GM19463 (cell line): Measurements from ENCODE around the gene DPYD.
"Not testable (repeated sequence)": the region's sequence is repeated elsewhere in the genome, so short reads cannot be mapped to it uniquely, and the experiment has no call there.

Experiments used
- ATAC-seq: cut with Tn5 transposase; IDR thresholded peaks from one replicate; pipeline ENCODE4 v1.9.1; 2021; ENCODE audit warnings: mild to moderate bottlenecking, moderate library complexity; ENCODE audit not compliant: unreplicated experiment

Gene DPYD

GRCh38 chr1:97245026-97245425 is 675.8 kb downstream of the DPYD start:
- ATAC-seq = no peak

DNA sequence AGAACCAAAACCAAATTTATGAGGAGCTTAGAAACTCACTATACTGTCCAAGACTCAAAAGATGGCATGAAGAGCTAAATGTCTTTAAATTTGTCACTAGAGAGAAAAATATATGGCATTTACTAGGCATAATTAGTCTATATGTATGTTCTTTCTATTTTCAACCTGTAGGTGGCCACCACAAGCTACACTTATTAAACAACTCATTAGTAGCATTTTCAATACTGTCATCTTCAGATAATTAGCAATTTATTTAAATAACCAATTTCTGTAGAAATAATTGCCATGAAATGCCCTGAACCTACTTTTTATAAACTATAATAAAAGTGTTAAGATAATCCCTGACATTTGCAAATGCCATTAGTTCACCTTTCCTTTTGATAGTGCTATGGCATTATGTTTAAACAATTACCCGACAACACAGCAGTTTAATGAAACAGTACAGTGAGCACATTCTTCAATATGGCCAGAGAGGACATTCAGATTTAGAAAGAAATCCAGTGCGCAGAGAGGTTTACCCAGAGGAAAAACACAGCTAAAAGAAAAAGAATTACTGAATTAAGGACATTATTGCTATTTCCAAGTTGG is 676.8 kb downstream of the DPYD start:
- peak; percentile 56 for ATAC-seq

- ATAC-seq = no peak
Measured at GRCh38 chr1:97238816-97239215, 682.0 kb downstream of the DPYD start.

- not testable (repeated sequence) for ATAC-seq
Measured at GRCh38 chr1:97231354-97231753, 689.5 kb downstream of the DPYD start.

DNA sequence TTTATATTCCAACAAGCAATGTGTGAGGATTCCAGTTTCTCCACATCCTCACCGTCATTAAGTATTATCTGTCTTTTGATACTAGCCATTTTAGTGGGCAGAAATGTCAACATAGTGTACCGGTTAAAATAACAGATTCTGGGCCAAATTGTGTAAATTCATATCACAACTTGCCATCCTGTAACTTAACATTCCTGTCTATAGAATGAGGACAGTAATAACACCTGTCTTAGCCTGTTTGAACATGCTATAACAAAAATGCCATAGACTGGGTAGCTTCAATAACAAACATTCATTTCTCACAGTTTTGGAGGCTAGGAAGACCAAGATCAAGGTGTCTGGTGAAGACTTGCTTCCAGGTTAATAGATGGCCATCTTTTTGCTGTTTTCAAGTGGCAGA is 708.2 kb downstream of the DPYD start:
- no peak for ATAC-seq

GRCh38 chr1:97210307-97210706 is 710.5 kb downstream of the DPYD start:
- ATAC-seq = no peak

GRCh38 chr1:97209381-97209957 is 711.4 kb downstream of the DPYD start:
- ATAC-seq = no peak

DNA sequence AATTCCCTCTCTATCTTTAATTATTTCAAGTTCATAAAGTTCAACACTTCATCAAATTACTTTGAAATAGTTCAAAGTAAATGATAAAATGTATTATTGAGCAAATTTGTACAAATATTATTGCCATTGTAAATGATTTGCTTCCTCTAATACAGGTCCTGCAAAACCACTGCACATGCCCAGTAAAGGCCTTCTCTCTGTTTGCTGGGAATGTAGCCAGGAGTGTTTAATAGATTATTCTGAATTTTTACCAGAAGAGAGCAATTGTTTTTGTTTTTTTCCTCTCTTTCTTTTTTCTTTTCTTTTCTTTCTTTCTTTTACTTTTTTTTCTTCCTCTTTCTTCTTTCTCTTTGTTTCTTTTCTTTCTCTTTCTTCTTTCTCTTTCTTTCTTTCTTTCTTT is 713.0 kb downstream of the DPYD start:
- ATAC-seq = no peak

- ATAC-seq = no peak
Measured at GRCh38 chr1:97204468-97204867, 716.4 kb downstream of the DPYD start.

- ATAC-seq = no peak
Measured at GRCh38 chr1:97202481-97203380, 718.1 kb downstream of the DPYD start.

- ATAC-seq = no peak
Measured at GRCh38 chr1:97201641-97202040, 719.2 kb downstream of the DPYD start.

DNA sequence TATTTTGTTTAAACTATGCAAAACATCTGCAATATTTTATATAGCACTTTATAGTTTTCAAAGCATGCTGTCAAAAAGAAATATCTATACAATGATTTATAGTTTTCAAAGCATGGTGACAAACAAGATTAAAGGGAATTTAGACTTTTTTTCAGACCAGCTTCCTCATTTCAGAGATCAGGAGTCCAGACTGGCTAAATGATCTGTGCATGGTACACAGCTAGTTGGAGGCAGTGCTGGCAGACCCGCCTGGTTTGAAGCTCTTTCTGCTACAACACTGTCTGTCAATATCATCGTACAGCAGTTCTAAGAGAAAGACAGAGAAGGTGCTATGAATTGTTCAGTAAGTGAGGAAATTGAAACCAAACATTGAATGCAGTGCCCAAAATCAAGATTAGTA is 720.2 kb downstream of the DPYD start:
- ATAC-seq = no peak

DNA sequence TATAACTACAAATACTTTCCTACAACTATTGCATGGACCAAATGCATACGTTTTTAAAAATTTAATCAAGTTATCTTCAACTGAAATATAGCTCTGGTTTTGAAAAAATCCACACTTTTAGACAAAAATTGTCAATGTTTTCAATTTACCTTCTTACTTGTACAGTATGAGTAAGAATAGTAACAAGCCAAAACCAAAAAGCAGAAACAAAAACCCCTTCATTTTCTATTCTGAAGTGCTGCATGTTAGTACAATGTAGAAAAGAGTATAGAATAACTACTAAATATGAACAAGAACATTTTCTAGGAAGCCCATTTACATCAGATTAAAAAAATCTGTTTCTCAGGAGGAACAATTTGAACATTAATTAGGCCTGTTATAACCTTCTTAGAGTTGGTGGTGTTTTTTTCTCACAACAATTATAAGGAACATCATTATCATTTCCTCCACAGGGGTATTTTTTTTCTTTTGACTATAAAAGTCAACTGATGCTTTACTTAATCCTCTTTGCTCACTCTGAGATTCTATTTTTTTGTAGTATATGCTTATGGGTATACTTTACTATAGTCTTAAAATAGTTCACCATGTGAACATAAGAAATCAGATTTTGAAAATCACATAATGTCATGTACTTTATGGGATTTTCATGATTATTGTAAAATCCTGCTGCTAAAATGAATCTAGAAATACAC is 723.9 kb downstream of the DPYD start:
- no peak for ATAC-seq

GRCh38 chr1:97192872-97193572 is 727.8 kb downstream of the DPYD start:
- no peak for ATAC-seq

DNA sequence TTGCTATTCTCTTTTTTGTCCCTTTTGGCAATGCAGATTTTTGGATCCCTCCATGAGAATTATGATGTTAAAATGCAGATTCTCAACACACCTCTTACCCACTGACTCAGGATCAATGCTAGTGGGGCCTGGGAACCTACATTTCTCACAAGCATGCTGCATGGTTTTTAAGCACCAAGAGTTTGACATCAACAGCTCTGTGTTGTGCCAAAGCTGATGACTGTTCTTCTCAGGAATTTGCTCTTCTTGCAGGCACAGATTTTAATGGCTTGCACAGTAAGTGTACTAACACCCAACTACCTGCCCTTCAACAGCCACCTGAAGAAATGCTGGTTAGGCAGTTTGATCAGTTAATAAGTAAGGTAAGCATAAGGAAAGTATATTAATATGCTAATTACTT is 730.5 kb downstream of the DPYD start:
- no peak for ATAC-seq

GRCh38 chr1:97186381-97186780 is 734.5 kb downstream of the DPYD start:
- no peak for ATAC-seq

- ATAC-seq = no peak
Measured at GRCh38 chr1:97174039-97174704, 746.7 kb downstream of the DPYD start.

DNA sequence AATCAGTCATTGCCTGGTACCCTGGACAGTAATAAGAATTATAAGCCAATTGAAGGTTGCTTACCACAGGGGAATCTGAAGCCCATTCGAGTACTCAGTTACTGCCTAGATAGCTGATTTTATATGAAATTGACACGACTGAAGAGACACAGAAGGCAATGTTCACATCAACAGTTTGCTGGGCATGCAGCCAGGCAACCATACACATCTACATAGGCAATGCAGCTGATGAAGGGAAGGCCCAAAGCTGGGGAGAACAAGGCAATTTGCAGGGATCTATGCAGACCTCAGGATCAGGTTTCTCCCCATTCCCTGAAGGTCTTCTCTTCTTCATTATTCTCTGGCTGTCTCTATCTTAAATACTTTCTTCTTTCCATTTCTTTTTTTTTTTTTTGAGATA is 750.5 kb downstream of the DPYD start:
- no peak for ATAC-seq

DNA sequence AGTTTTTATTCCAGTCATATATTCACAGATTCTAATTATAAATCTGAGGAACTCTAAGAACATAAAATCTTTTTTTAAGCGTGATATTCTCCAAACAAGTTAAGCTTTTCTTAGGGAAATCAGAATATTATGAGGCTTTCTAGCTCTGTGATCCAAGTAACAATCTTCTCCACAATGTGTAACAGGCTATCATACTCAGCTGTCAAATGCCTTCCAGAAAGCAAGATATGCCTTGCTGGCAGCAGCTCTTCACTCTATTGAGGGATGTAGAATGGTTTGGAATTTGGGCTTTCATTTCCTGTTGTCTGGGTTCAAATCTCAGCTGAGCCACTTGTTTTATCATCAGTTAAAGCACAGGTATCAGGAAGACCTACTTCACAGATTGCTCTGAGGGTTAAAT is 752.8 kb downstream of the DPYD start:
- ATAC-seq = no peak

GRCh38 chr1:97167246-97167645 is 753.6 kb downstream of the DPYD start:
- ATAC-seq = no peak
